GM12891 (cell line): ENCODE results near the gene ALG9.

Source experiments
- POLR2A ChIP-seq: IDR thresholded peaks from 2 replicates; pipeline ENCODE4 v1.6.1; 2011; ENCODE audit warnings: low read depth, low read length, control low read depth
- POLR2AphosphoS5 ChIP-seq: IDR thresholded peaks from 2 replicates; pipeline ENCODE4 v1.6.1; 2011; ENCODE audit warnings: low read depth, low read length, control low read depth
- SPI1 ChIP-seq: IDR thresholded peaks from 2 replicates; pipeline ENCODE4 v1.6.1; 2011; ENCODE audit warnings: low read depth, low read length, control low read depth
- TAF1 ChIP-seq: IDR thresholded peaks from 2 replicates; pipeline ENCODE4 v1.6.1; 2011; ENCODE audit warnings: low read depth, low read length, control low read depth

DNA sequence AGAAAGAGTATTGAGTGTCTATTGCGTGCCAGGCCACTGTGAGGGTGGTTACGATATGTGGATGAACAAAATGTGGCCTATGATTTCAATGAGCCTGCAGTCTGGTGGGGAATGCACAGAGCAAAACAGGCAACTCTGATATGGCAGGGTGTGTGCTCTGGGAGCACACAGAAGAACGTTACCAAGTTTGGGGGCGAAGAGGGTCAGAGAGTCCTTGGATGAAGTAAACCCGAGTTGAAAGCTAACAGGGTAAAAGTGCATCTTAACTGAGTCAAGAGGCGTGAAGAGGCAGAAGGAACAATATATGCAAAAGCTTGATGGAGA lies 8.2 kb upstream of the ALG9 start:
- TF ChIP-seq POLR2A (no peak), SPI1 (no peak), TAF1 (no peak), POLR2AphosphoS5 (no peak)
